GM19452 (cell line): ENCODE data around the gene TULP4.
"Not testable (repeated sequence)": the region's sequence is repeated elsewhere in the genome, so short reads cannot be mapped to it uniquely, and the experiment has no call there.

Experiments
- ATAC-seq: cut with Tn5 transposase; IDR thresholded peaks from one replicate; pipeline ENCODE4 v1.9.1; 2021; ENCODE audit not compliant: unreplicated experiment

Gene TULP4

DNA sequence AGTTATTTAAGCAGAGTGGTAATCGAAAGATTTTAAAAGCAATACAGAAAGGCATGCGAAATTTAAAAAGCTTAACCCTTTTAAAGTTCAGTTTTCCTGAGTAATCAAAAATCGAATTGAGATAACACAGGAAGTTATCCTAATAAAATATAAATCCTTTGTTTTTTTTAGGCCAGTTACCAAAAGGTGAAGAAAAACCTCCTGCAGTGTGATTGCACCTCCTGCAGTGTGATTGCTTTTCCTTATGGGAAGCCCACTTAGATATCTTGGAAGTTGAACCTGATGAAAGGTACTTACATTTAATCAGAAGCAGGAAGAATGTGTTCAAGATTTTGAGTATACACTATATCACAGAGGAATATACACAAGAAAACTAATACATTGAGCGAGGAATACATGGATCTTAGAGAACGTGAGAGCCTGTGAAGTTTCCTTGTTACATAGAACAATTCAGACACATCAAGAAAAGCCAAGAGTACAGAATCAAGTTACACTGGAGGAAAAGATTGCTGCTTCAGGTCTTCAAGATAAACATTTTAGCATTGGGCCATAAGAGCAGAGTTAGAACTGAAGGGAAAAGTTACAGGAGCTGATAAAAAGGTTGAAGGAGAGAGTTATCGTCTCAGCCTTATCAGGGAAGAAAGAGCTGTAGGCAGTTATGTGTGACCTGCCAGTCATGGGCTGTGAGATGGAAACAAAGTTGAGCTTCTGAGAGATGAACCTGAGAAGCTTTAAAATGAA lies 240.0 kb downstream of the TULP4 start:
- no peak for ATAC-seq

DNA sequence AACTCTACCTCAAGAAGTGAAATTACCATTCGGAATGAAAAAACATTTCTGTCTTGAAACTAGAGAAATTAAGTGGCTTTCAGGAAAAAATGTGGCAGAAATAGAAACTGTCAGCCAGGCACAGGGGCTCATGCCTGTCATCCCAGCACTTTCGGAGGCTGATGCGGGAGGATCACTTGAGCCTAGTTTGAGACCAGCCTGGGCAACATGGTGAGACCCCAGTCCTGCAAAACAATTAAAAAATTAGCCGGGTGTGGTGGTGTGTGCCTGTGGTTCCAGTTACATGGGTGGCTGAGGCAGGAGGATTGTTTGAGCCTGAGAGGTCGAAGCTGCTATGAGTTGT lies 240.5 kb downstream of the TULP4 start:
- ATAC-seq: no peak

DNA sequence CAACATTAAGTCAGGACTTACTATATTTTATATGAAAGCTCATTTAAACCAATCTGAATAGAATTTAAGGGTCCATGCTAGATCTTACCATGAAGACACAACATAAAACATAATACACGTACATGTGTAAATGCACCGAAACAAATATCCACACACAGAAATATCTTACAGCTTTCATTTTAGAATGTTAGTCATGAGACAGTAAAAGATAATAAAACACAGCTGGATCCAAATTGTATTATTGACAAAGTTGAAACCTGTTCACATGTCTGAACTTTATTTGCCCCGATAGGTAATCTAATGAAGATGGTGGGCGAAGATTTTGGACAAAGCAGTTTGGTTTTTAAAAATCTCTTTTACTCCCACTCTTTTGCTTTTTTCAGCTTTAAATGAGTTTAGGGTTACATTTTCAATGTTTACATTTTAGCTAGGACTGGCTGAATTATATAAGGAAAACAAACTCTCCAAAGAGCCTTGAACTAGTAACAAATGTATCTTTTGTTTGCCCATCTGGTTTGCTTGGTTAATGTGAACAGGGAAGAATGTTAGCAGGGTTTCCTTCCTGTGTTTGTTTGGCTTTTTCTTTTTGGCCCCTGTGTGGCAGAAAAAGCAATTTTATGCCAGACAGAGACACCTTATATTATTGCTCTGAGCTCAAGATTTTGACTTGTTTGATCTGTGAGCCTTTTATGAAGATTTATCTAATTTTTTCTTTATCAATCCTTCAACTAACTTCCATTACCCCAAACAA lies 242.5 kb downstream of the TULP4 start:
- no peak for ATAC-seq

DNA sequence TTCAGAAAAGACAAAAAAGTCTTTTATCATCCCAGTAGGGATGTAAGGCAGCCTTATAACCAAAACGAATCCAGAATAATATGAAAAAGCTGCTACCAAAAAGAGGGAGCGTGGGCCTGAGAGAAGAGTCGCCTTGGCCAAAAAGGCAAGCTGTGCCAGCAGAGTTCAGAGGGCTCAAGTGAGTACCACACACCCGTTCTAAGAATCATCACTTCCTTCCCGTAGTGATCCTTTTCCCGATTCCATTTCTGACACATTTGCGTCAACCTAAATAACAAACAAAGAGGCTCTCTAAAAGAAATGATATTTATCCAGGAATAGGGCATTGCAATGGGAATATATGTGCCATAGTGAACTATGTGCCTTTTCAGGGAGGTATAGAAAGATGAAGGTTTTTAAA lies 243.8 kb downstream of the TULP4 start:
- ATAC-seq: no peak

DNA sequence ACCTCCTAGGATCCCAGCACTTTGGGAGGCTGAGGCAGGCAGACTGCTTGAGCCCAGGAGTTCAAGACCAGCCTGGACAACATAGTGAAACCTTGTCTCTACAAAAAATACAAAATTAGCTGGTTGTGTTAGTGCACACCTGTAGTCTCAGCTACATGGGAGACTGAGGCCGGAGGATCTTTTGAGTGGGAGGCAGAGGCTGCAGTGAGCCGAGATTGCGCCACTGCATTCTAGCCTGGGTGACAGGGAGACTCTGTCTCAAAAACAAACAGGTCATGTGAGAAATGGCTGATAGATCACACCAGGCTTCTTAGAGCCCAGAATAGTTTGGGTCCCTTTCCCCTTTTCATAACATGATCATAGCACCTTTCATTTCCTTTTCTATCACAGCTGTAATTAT lies 244.8 kb downstream of the TULP4 start:
- ATAC-seq: not testable (repeated sequence)

DNA sequence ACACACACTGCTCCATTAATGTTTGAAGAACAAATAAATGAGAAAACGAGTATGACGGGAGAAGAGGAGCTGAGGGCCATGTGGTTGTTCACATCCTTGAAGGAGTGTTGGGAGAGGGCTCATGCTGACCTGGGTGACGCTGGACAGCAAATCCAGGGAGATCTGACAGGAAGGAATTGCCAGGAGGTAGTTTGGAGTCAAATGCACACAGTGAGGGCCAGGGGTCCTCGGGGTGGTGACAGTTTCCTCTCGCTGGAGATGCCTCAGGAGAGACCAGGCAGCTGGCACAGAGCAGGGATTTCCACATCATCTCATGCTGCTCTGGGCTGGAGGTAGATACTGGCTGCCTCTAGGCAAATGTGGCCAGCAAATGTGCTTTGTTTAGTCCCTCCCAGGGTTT lies 245.7 kb downstream of the TULP4 start:
- ATAC-seq: no peak

DNA sequence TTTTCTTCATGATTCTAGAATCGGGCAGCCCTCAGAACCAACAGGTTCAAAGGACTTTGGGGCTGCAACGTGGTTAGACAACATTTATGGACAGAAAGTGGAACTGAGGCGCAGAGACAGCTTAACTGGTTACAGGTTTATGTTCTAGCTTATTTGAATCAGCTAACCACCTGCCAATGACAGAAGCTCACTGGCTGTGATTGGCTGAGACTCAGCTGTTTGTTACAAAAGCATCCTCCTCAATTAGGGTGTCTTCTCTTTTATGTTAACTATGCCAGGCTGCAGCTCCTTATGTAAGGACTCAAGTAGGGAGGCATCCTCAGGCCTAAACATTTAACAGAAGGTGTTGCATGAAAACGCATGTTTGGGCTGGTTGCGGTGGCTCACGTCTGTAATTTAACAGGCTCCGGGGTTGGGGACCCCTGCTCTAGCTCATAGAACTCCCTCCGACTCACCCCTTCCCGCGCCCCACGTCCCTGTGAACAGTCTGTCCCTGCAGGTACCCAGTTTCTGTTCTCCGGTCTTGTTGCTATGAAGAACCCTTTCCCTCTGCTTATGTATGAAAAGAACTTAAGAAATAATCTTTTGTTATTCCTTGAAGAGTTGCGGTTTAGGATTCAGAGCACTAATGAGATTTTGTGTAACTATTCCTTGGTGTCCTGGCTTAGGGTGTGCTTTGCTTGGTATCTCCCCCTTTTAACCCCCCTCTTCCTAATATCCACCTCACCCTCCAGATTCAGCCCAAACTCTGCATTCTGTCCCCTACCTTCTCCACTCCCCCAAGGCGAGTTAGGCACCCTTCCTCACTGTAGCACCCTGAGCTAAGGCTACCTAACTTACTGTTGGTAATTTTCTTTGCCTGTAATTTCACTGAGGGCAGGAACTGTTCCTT lies 246.4 kb downstream of the TULP4 start:
- ATAC-seq: no peak

DNA sequence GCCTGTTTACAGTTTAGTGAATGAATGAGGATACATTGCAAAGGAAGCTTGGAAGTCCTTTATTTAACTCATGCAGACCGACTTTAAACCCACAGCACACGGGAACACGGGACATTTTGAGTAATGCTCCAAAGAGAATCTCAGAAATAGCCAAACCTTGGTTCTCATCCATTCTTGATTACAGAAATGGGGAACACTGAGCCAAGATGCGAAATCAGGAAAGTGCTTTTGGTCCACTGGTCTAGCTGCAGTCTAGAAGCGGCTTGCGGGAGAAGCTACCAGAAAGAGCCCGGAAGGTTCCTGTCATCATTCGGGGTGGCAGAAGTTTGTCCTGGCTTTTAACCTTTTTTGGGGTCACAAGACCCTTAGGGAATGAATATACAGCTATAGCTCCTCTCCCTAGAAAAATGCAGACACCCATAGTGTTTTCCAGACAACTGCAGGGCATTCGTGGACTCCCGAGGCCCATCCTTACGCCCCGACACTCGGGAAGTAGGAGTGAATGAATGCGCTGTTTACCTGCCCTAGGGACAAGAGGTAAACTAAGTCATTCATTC lies 247.2 kb downstream of the TULP4 start:
- ATAC-seq: no peak

DNA sequence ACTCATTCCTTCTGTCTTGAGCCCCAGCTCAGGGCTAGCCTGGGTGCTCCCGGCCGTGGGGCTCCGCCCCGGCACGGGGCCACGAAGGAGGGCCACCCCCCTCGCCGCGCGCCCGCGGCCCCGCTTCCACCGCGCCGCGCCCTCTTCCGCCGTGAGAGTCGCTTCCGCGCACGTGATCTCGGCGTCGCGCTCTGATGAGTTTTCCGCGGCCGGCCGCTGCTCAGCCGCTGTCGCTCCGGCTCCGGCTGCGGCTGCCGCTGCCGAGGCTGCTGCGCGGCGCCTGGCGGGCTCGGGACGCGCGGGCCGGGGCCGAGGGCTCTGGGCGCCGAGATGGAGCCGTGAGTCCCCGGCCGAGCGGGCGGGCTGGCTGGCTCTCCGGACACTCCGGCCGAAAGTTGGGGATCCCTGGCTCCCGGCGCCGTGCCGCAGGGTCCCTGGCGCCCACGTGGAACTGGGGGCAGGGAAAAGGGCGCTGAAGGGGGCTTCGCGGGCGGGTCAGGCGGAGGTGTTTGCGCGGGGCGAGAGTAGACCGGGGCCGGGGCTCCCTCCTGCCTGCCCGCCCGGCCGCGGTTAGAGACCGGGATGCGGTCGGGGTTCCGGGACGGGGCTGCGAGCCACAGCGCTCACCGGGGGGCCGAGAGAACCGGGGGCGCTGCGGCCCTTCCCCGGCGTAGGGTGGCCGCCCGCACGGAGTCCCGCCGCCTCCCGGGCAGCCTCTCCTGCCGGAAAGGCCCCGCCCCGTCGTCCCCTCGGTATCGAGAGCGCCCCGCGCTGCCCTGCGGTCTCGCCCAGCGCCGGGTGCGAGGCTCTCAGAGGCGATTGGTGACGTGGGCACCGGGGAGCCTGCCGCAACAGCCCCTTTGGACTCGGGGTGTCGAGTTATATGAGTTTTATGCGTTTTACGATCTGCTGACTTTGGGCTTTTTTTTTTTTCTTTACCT lies 247.9 kb downstream of the TULP4 start, which contains the start of gene TMEM181:
TSS of gene TMEM181 (plus strand) at position 197 of the 941 bp plus-strand sequence. CDS start at position 331, 134 bp downstream.
- peak; percentile 90 for ATAC-seq

DNA sequence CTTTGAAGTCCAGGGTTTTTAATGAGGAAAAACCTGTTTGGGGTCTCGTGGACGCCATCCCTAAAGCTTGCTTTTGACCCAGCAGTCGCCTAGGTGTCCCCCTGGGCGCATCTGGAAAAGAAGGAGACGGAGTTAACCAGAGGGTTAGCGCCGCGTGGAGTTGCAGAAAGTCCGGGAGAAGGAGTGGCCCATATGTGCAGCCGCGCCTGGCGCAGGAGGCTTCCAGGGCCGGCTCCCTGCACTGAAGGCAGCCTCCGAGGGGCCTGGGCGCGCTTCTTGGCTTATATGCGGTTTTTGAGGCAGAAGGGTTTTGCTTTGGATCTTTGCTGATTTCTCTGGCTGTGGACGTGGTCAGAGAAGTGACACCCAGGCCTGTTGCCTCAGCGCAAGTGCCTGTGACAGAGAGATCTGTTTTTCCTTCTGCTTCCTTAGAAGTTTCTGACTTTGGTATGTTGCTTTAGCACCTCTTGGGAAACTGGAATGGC lies 248.6 kb downstream of the TULP4 start:
- ATAC-seq: no peak
